ENCODE results near the gene TANGO6.

Gene TANGO6

DNA sequence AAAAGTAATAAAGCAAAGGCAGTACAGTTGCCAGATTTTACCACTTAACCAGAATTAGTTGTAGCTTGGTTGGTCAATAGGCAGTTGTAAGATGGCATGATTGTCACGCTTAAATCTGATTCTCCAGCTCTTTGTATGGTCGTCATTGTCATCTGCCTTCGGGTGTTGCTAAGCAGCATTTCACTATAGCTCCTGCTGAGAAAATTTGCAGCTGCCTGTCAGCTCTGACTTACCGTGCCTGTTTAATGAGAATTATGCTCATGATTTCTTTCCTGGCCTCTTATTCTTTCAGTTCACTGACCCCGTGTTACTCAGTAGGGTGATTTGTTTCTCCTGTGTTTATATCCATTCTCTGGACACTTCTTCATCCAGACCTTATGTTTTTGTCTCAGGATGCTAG, 66.7 kb downstream of the TANGO6 start:
- DNase-seq (ENCODE audit: low spot score): no peak

DNA sequence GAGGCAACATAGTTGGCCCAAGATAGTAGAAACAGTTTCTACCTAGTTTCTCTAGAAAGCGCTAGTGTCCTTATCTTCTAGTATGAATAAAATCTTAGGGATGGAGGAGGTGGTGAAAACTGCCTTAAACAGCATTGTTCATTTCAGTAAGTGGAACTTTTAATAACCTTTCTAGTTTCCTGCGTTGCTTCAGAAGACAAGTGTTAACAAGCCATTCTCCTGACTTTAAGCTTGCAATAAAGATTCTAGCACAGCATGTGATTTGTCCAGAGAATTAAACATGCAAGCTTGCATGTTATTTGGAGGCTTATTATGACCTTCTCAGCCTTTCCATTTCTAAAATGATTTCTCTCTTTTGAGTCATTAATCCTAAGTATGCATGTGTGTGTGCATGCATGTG, 72.3 kb downstream of the TANGO6 start:
- no peak for DNase-seq (ENCODE audit: low spot score)

DNA sequence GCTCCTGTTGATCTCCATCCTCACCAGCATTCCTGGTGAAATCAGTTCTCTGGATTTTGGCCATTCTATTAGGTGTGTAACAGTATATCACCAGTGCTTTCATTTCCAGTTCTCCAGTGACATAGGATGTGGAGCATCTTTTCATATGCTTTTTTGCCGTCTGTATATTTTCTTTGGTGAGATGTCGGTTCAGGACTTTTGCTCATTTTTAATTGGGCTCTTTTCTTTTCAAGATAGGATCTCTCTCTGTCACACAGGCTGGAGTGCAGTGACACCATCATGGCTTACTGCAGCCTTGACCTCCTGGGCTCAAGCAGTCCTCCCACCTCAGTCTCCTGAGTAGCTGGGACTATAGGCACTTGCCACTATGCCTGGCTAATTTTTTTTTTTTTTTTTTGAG, 74.2 kb downstream of the TANGO6 start:
- DNase-seq (ENCODE audit: low spot score): no peak

GRCh38 chr16:68920349-68920748, 77.0 kb downstream of the TANGO6 start:
- DNase-seq (ENCODE audit: low spot score): no peak

DNA sequence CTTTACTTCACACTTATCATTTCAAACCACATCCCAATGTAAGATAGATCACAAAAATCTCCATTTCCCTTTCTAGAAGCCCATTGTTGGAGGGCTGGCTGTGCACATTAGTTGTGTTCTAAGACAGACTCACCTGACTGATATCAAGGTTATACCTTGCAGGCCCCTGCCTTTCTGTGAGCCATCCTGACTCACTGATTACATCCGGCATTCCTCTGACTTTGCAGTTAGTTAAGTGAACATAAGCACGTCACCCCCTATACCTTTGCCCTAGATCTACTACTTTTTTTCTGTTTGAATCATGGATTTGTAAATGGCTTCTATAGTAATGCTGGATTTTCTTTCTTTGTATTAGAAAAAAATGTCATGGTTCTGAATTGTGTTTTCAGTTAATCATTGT, 78.3 kb downstream of the TANGO6 start:
- DNase-seq (ENCODE audit: low spot score): no peak

GRCh38 chr16:68923116-68923515, 79.8 kb downstream of the TANGO6 start:
- no peak for DNase-seq (ENCODE audit: low spot score)

DNA sequence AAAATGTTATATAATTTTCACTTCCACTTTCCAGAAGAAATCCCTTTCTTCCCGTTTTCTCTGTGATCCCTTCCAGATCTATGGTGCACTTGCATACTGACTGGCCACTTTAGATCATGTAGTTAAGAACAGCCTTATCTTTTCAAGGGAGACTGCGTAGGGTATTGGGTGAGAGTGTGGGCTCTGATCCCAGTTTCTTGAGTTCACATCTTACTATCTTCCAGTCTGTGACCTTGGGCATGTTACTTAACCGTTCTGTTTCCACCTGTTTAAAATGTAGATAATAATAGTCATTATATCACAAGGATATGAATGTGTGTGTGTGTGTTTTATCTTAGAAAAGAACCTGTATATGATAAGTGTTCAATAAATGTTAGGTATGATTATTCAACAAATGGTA, 83.7 kb downstream of the TANGO6 start:
- DNase-seq (ENCODE audit: low spot score): no peak

DNA sequence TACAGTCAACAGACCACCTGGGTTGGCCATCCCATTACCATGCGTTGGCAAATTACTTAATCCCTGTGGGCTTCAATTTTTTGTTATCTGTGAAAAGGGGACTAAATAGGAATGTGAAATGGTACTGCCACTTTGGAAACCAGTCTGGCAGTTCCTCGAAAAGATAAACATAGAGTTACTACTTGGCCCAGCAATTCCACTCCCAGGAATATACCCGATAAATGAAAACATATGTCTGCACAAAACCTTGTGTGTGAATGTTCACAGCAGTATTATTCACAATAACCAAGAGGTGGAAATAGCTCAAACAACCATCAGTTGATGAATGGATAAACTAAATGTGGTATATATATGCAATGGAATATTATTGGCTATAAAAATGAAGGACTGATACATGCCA, 87.9 kb downstream of the TANGO6 start:
- DNase-seq (ENCODE audit: low spot score): no peak

GRCh38 chr16:68934402-68934801, 91.1 kb downstream of the TANGO6 start:
- no peak for DNase-seq (ENCODE audit: low spot score)

- DNase-seq (ENCODE audit: low spot score): no peak
Observed at GRCh38 chr16:68935008-68935407, 91.7 kb downstream of the TANGO6 start.

GRCh38 chr16:68936736-68937631, 93.7 kb downstream of the TANGO6 start:
- no peak for DNase-seq (ENCODE audit: low spot score)

DNA sequence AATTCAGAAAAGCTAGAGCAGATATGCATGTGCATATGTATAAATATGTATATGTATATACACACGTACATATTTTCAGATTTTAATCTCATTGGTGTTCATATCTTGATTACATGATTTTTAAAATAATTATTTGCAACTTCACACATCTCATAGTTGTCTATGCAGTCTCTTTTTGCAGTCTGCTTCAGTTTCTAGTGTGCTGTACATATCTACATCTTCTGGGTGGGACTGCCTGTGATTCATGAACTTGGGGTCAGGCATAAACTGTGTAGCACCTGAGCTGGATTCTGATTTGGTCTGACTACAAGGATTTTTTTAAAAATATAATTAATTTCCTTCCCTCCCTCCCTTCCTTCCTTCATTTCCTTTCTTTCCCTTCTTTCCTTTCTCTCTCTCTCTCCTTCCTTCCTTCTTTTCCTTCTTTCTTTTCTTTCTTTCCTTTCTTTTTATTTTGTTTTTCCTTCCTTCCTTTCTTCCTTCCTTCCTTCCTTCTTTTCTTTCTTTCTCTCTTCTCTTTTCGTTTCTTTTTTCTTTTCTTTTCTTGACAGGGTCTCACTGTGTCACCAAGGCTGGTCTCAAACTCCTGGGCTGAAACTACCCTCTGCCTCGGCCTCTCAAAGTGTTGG, 96.5 kb downstream of the TANGO6 start:
- no peak for DNase-seq (ENCODE audit: low spot score)

GRCh38 chr16:68940816-68941215, 97.5 kb downstream of the TANGO6 start:
- DNase-seq (ENCODE audit: low spot score): no peak

- no peak for DNase-seq (ENCODE audit: low spot score)
Observed at GRCh38 chr16:68943961-68944360, 100.6 kb downstream of the TANGO6 start.

DNA sequence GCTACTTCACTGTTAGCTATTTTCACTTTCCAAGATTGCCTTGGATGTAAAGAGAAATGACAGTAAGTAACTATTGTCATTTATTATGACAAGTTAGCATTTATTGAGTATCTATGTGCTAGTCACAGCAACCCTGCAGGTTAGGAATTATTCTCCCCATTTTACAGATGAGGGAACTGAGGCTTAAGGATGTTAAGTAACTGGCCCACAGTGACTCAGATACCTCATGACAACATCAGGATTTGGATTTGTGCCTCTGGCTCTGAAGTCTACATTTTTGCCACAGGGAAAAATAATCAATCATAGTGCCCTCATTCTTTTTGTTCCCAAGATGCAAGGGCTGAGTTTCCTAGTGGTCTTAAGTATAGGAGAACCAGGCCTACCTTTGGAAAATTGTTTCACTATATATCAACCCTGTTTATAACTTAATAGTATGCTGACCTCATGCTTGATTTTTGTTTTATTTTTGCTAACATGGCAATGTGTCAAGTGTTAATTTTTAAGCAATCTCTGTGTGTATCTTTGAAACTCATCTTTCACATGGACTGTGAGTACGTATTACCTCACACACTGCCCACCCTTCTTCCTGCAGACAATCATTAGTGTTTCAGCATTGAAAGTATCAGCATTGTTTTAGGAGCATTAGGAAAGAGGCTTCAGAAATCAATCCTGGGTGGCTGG, 105.0 kb downstream of the TANGO6 start:
- DNase-seq (ENCODE audit: low spot score): no peak

DNA sequence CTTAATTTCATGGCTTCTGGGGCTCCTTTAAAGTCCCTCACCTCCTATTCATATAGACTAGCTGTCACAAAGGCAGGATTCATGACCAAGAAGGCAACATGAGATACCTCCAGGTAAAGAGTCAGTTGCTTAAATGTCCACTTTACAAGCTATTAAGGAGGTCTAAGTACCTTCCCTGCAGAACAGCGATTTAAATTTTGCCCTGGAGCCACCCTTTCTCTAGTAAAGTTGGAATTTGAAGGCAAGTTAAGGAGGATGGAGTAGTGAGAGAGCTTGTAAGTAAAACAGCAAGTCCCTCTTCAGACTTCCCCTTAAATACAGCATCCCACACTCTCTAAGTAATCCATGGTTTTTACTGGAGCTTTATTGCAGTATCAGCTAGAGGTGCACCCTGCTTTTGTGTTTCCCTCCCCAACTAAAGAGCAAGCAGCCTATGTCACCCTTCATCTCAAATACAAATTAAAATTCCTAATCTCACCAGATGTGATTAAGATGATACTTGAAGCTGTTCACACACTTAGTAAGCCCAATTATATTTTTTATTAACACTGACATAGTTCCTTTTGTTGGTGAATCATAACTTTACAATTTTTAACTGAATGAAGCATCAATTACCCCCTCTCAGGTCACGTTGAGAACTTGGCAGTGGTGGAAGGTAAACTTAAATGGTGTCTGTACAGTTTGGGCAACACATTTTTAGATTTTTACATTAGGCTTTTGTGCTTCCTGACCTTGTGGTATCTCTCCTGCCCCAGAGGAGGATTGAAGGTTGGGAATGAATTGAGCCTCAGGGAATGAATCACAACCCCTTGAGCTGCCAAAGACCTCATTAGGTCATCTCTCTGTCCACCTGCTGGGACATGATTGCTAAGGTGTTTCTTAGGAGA, 108.9 kb downstream of the TANGO6 start:
- no peak for DNase-seq (ENCODE audit: low spot score)

DNA sequence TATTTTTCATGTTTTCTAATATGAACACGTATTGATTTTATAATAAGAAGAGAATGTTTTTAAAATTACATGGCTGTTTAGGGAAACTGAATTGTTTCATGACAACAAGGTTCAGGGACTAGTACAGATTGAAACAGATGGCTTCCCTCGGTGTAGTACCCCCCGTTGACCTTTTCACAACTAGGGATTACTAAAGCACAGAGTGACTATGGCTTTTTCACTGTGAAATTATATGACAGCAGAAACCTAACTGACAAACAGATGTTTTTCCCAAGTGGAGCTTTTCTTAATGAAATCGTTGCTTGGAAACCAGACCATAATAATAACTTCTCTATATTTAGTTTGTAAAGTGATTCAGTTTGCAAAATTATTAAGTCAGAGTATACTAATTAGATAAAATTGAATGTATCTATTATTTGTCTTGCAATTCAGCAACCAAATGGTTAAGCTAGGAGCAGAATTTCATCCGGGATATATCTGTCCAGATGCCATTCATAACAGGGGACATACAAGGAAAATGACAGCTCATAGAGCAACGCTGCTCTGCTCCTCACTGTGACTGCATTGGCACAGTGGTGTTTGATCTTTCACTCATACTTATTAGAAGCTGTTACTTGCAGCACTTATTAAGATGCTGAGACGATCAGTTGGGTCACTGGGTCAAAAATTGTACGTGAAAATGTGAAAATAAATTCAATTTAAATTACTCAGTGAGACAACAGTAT, 111.7 kb downstream of the TANGO6 start:
- no peak for DNase-seq (ENCODE audit: low spot score)

DNA sequence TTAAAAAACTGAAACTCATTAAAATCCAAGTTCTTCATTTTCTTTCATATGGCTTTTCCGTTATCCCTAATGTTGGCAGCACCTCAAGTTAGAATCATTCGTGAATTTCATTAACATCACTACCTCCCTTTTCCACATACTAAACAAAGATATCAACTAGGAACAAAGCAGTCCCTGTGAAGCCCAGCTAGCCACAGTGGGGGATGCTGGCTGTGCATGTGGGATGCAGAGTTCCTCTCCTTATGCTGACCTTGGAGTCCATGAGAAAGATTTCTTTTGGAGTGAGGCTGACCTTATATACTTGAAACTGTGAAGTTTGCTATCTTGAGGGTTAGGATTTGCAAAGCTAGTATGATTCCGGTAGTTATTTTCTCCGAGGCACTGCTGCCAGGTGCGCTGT, 117.6 kb downstream of the TANGO6 start:
- no peak for DNase-seq (ENCODE audit: low spot score)

- no peak for DNase-seq (ENCODE audit: low spot score)
Observed at GRCh38 chr16:68961778-68962402, 118.6 kb downstream of the TANGO6 start.

DNA sequence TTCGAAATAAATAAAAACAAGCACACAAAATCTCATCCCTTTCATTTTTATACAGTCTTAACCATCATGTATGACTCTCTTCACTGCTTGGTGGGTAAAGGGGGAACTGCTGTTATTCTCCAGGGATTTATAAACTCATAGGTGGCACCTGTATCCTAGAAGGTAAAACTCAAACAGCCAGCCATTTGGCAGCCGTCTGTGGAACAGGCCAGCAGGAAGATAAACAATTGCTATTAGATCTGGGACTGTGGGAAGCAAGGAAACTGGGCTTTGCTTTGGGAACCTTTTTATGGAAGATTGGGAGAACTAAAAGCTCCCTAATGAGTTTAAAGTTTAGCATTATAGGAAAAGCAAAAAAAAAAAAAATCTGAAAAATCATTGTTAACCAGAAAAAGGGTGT, 126.0 kb downstream of the TANGO6 start:
- DNase-seq (ENCODE audit: low spot score): no peak

GRCh38 chr16:68972013-68972412, 128.7 kb downstream of the TANGO6 start:
- no peak for DNase-seq (ENCODE audit: low spot score)
